ENCODE results near the gene FAM229B. TPM values are rescaled to one million over a fixed set of nuclear protein-coding genes. Genes with fewer than 3 reads are reported as not detected.

The FAM229B gene
- total and polyA plus RNA-seq, 2 donors (not counting 3 experiments of a cell fraction or from before 2014, with no cell fraction given): 9.1 to 10.6 TPM

DNA sequence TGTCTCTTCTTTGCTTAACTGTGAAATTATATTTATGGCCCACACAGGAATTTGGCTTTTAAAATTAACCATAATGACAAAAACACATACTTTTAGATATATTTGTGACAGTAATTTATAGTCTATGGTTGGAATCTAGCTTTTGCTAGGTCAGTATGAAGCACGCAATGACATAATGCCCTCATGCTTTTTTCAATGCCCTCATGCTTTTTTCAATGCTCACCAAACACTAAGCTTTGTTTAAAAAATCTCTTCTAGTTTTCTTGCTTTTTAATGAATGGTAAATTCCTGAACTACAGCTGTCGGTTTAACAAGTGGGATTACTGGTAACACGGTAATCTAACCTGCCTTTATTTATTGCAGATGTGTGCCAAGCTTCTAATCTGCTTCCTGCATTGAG lies 20.8 kb upstream of the FAM229B start:
- Histone ChIP-seq H3K4me3 (replicated peaks in 1 of 3; ENCODE audit: insufficient read depth in 1 of 3, low read depth in 1 of 3, low read length in 3 of 3) (no peak overlapping the region), H3K9me1 (replicated peaks; ENCODE audit: control insufficient read depth, extremely low read depth, insufficient read depth, low read length) (no peaks in the 10 kb centered on the region), H3K4me1 (ENCODE audit: control insufficient read depth, extremely low read depth, insufficient read depth, low read length) (no peaks in the 10 kb centered on the region), H3K36me3 (ENCODE audit: control insufficient read depth in 2 of 2, extremely low read depth in 1 of 2, insufficient read depth in 2 of 2, low read length in 2 of 2) (no peaks in the 10 kb centered on the region), H3K79me2 (ENCODE audit: control insufficient read depth, insufficient read depth, low read length) (no peaks in the 10 kb centered on the region), H3K27me3 (ENCODE audit: control insufficient read depth in 2 of 2, insufficient read depth in 2 of 2, low read length in 2 of 2) (no peaks in the 10 kb centered on the region), H3K9me3 (replicated peaks; ENCODE audit: control insufficient read depth, insufficient read depth, low read length) (no peaks in the 10 kb centered on the region), H3K9ac (replicated peaks; ENCODE audit: extremely low read depth, insufficient read depth, low read length) (no peak overlapping the region), H3K27ac (ENCODE audit: insufficient read depth, low read depth, low read length) (no peak overlapping the region), H2AFZ (ENCODE audit: low read depth, low read length) (no peak overlapping the region), H4K20me1 (replicated peaks; ENCODE audit: control insufficient read depth, extremely low read depth, insufficient read depth, low read length) (no peaks in the 10 kb centered on the region), H3K4me2 (ENCODE audit: insufficient read depth, low read length) (no peak overlapping the region)
- dilution Hi-C loops (cut with MboI; ENCODE audit: extremely low pct_ligation_motif_present, low sequenced_read_pairs): no loop called here
- intact Hi-C loops (cut with micrococcal nuclease): no loop called here
- DNase-seq (ENCODE audit: low read depth, low spot score): no peak
- POLR2A ChIA-PET: no interaction called here
- no TSS peak for BruUV-seq (replicated peaks)
- CTCF ChIA-PET: interaction anchor here (1.2 to 1.4 kb wide), 3 partner anchors 9 to 1008 kb away, joined by 3 read pairs; partner anchors contain the start of genes FAM229B and TUBE1
- TF ChIP-seq, protein P1, sequence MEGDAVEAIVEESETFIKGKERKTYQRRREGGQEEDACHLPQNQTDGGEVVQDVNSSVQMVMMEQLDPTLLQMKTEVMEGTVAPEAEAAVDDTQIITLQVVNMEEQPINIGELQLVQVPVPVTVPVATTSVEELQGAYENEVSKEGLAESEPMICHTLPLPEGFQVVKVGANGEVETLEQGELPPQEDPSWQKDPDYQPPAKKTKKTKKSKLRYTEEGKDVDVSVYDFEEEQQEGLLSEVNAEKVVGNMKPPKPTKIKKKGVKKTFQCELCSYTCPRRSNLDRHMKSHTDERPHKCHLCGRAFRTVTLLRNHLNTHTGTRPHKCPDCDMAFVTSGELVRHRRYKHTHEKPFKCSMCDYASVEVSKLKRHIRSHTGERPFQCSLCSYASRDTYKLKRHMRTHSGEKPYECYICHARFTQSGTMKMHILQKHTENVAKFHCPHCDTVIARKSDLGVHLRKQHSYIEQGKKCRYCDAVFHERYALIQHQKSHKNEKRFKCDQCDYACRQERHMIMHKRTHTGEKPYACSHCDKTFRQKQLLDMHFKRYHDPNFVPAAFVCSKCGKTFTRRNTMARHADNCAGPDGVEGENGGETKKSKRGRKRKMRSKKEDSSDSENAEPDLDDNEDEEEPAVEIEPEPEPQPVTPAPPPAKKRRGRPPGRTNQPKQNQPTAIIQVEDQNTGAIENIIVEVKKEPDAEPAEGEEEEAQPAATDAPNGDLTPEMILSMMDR (IDR thresholded peaks at IDR 0.05; ENCODE audit: extremely low read depth in 1 of 2, insufficient read depth in 1 of 2, low read depth in 1 of 2, low read length in 2 of 2): no peak
- TF ChIP-seq FOS (IDR thresholded peaks at IDR 0.05; ENCODE audit: borderline replicate concordance, insufficient read depth, low read length): no peak
- TF ChIP-seq POLR2A (IDR thresholded peaks at IDR 0.05; ENCODE audit: low read depth, low read length): no peak
- TF ChIP-seq, protein P2, sequence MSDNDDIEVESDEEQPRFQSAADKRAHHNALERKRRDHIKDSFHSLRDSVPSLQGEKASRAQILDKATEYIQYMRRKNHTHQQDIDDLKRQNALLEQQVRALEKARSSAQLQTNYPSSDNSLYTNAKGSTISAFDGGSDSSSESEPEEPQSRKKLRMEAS (IDR thresholded peaks at IDR 0.05; ENCODE audit: insufficient read depth, insufficient read length): no peak
- no peak for FAIRE-seq

DNA sequence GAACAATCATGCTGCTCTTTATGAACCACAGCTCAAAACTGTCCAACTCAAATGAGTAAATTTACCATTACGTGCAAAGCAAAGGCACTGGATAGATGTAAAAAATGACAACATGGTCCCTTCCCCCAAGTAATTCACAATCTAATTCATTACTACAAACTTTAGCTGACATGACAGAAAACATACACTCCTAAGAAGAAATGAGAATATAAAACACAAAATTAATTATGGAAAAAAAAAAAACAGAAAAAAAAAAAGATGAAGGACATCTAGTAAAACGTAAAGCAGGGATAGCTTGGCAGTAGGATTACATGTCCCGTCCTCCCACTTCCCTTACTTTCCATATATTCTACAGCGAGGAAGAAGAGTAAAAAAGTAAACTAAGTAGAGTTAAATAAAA lies 5.8 kb upstream of the FAM229B start:
- no peak overlapping the region for H3K4me3 ChIP-seq (replicated peaks in 1 of 3; ENCODE audit: insufficient read depth in 1 of 3, low read depth in 1 of 3, low read length in 3 of 3)
- no peak overlapping the region for H3K27ac ChIP-seq (ENCODE audit: insufficient read depth, low read depth, low read length)
- no peaks in the 10 kb centered on the region for H3K9me3 ChIP-seq (replicated peaks; ENCODE audit: control insufficient read depth, insufficient read depth, low read length)
- H4K20me1 ChIP-seq (replicated peaks; ENCODE audit: control insufficient read depth, extremely low read depth, insufficient read depth, low read length): no peaks in the 10 kb centered on the region
- CTCF ChIA-PET: no interaction called here
- H2AFZ ChIP-seq (ENCODE audit: low read depth, low read length): no peak overlapping the region
- dilution Hi-C loops (cut with MboI; ENCODE audit: extremely low pct_ligation_motif_present, low sequenced_read_pairs): no loop called here
- H3K27me3 ChIP-seq (ENCODE audit: control insufficient read depth in 2 of 2, insufficient read depth in 2 of 2, low read length in 2 of 2): no peaks in the 10 kb centered on the region
- DNase-seq (ENCODE audit: low read depth, low spot score) (no peak), FAIRE-seq (no peak)
- no peaks in the 10 kb centered on the region for H3K9me1 ChIP-seq (replicated peaks; ENCODE audit: control insufficient read depth, extremely low read depth, insufficient read depth, low read length)
- no peak overlapping the region for H3K4me2 ChIP-seq (ENCODE audit: insufficient read depth, low read length)
- TF ChIP-seq, protein P1 (IDR thresholded peaks at IDR 0.05; ENCODE audit: extremely low read depth in 1 of 2, insufficient read depth in 1 of 2, low read depth in 1 of 2, low read length in 2 of 2): no peak
- no peak overlapping the region for H3K9ac ChIP-seq (replicated peaks; ENCODE audit: extremely low read depth, insufficient read depth, low read length)
- intact Hi-C loops (cut with micrococcal nuclease): no loop called here
- no TSS peak for BruUV-seq (replicated peaks)
- H3K79me2 ChIP-seq (ENCODE audit: control insufficient read depth, insufficient read depth, low read length): peaks cover under 1% of the 10 kb centered on the region
- H3K4me1 ChIP-seq (ENCODE audit: control insufficient read depth, extremely low read depth, insufficient read depth, low read length): peaks cover 5% of the 10 kb centered on the region
- H3K36me3 ChIP-seq (ENCODE audit: control insufficient read depth in 2 of 2, extremely low read depth in 1 of 2, insufficient read depth in 2 of 2, low read length in 2 of 2): peaks cover 0 to 10% of the 10 kb centered on the region in 2 experiments
- POLR2A ChIA-PET: no interaction called here
